DOHH2 (cell line): ENCODE data around the gene ACVR1B.

ENCODE experiments used
- EZH2phosphoT487 ChIP-seq: fragments of 200-600 bp; sonication (generic); IDR thresholded peaks from 2 replicates; pipeline ENCODE4 v1.6.1; 2017; ENCODE audit warnings: borderline replicate concordance, mild to moderate bottlenecking, antibody characterized with exemption, low read length, moderate library complexity, mixed read lengths
- TF ChIP-seq, protein P1 (sequence below): fragments of 200-600 bp; sonication (generic); IDR thresholded peaks from one replicate; pipeline ENCODE4 v1.5.1; 2014; ENCODE audit warnings: antibody characterized with exemption, mild to moderate bottlenecking, low read depth, low read length; ENCODE audit not compliant: poor library complexity, severe bottlenecking

DNA sequence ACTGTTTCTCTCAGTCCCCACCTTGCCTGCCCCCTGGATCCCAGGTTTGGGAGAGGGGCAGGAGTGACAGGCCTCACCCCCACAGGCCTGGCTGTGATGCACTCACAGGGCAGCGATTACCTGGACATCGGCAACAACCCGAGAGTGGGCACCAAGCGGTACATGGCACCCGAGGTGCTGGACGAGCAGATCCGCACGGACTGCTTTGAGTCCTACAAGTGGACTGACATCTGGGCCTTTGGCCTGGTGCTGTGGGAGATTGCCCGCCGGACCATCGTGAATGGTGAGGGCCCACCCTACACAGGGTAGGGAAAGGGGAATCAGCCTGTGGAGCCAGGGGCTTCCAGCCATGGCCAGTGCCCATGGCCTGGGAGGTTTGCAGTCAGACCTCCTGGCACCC, 35.5 kb upstream of the ACVR1B start:
- TF ChIP-seq, protein P1, sequence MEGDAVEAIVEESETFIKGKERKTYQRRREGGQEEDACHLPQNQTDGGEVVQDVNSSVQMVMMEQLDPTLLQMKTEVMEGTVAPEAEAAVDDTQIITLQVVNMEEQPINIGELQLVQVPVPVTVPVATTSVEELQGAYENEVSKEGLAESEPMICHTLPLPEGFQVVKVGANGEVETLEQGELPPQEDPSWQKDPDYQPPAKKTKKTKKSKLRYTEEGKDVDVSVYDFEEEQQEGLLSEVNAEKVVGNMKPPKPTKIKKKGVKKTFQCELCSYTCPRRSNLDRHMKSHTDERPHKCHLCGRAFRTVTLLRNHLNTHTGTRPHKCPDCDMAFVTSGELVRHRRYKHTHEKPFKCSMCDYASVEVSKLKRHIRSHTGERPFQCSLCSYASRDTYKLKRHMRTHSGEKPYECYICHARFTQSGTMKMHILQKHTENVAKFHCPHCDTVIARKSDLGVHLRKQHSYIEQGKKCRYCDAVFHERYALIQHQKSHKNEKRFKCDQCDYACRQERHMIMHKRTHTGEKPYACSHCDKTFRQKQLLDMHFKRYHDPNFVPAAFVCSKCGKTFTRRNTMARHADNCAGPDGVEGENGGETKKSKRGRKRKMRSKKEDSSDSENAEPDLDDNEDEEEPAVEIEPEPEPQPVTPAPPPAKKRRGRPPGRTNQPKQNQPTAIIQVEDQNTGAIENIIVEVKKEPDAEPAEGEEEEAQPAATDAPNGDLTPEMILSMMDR: no peak
- TF ChIP-seq EZH2phosphoT487: no peak
